ENCODE measurements around the gene SORCS2.

Gene SORCS2

DNA sequence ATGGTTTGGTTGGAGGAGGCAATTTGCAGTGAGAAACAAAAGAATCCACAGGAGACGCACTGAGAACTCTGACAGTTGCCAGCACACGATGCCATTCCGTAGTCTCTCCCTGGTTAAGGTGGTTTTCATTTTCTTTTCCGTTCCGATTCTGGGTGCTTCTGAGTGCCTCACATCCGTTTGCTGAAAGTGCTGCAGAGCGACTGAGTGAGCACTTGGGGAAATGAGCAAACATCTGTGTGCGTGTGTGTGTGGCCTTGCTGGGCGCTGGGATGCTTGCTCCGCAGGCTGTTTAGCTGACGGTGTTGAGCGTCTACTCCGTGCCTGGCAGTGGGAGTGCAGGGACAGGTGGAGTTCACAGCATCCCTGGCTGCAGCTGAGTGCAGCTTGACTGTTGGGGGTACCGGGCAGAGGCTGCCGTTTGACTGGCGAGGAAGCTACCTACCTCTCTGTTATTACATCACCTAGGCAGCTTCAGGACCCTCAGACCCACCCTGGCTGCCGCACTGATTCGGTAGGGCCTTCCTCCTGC lies 49.3 kb downstream of the SORCS2 start:
- DNase-seq (ENCODE audit: low read depth in 3 of 3, low spot score in 1 of 3) = no peak

- no peak for DNase-seq (ENCODE audit: low read depth in 3 of 3, low spot score in 1 of 3)
Observed at GRCh38 chr4:7242766-7243165, 50.4 kb downstream of the SORCS2 start.

DNA sequence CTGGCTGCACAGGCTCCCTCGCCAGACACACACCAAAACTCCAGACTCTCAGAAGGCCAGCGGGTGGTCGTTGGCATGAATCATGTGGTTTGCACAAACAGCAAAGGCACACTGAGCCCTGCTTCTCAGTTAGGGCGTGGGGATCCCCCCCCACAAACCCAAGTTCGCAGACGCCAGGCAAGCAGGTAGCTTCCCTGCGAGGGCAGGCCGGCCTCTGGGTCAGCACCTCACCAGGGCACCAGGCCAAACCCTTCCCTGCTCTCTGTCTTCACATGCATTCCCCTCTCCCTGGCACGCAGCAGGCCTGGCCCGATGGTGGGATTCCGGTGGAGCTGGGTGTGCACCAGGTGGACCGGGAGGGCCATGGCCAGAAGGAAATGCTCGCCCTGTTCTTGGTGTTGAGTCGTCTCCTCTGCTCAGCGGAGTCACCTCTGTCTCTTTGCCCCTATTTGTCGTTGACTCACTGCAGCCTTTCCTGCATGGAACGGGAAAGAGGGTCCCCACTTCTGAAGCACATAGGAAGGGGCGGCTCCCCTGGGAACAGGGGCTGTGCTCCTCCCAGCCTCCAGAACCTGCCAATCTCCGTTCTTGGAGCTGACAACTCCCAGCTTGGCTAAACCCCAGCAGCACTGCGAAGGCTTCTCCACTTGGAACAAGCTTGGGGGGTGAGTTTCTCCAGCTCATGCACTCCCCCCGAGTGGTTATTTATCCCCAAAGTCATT lies 51.4 kb downstream of the SORCS2 start:
- DNase-seq (ENCODE audit: low read depth in 3 of 3, low spot score in 1 of 3) = no peak

- no peak for DNase-seq (ENCODE audit: low read depth in 3 of 3, low spot score in 1 of 3)
Observed at GRCh38 chr4:7244331-7244665, 52.0 kb downstream of the SORCS2 start.

GRCh38 chr4:7244751-7245320 lies 52.5 kb downstream of the SORCS2 start:
- DNase-seq (ENCODE audit: low read depth in 3 of 3, low spot score in 1 of 3) = no peak

- DNase-seq (ENCODE audit: low read depth in 3 of 3, low spot score in 1 of 3) = no peak
Observed at GRCh38 chr4:7247521-7247920, 55.2 kb downstream of the SORCS2 start.

GRCh38 chr4:7247946-7248345 lies 55.6 kb downstream of the SORCS2 start:
- no peak for DNase-seq (ENCODE audit: low read depth in 3 of 3, low spot score in 1 of 3)

- no peak for DNase-seq (ENCODE audit: low read depth in 3 of 3, low spot score in 1 of 3)
Observed at GRCh38 chr4:7248857-7249256, 56.5 kb downstream of the SORCS2 start.

DNA sequence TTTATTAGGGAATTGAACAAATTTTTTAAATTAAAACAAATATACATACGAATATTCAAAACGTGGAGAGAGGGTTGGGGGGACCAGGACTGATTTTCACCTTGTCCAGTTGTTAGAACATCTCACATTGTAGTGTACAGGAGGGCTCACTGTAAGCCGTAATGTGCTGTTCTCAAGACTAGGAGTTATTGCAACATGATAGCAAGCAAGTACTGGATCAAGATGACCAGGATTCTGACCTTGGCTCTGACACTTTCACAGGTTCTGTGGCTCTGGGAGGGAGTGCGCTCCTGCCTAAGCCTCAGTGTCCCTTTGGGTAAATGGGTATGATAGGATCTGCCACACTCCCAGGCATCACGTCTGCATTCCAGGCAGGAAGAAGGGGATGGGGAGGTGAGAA lies 59.0 kb downstream of the SORCS2 start:
- no peak for DNase-seq (ENCODE audit: low read depth in 3 of 3, low spot score in 1 of 3)

- no peak for DNase-seq (ENCODE audit: low read depth in 3 of 3, low spot score in 1 of 3)
Observed at GRCh38 chr4:7252051-7252450, 59.7 kb downstream of the SORCS2 start.

GRCh38 chr4:7252510-7253340 lies 60.4 kb downstream of the SORCS2 start:
- no peak for DNase-seq (ENCODE audit: low read depth in 3 of 3, low spot score in 1 of 3)

- DNase-seq (ENCODE audit: low read depth in 3 of 3, low spot score in 1 of 3) = no peak
Observed at GRCh38 chr4:7253341-7253700, 61.0 kb downstream of the SORCS2 start.

- no peak for DNase-seq (ENCODE audit: low read depth in 3 of 3, low spot score in 1 of 3)
Observed at GRCh38 chr4:7253837-7254236, 61.5 kb downstream of the SORCS2 start.

GRCh38 chr4:7254736-7255487 lies 62.6 kb downstream of the SORCS2 start:
- DNase-seq (ENCODE audit: low read depth in 3 of 3, low spot score in 1 of 3) = no peak

DNA sequence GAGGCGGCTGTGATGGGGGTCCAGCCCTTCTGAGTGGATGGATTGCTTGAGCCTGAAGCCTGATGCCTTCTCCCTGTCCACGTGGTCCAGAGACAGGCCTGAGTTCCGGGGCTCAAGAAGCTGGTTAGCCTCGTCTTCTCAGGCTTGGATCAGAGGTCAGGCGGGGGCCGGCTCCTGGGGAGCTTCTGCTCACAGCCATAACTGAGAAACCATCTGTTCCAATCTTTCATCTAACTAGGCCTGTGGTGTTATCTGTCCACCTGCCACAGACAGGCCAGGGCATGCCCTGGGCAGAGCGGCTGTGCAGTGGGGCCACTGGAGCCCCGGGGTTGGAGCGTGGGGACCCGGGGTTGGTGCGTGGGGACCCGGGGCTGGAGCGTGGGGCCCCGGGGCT lies 63.1 kb downstream of the SORCS2 start:
- no peak for DNase-seq (ENCODE audit: low read depth in 3 of 3, low spot score in 1 of 3)

- DNase-seq (ENCODE audit: low read depth in 3 of 3, low spot score in 1 of 3) = no peak
Observed at GRCh38 chr4:7255996-7256395, 63.7 kb downstream of the SORCS2 start.

DNA sequence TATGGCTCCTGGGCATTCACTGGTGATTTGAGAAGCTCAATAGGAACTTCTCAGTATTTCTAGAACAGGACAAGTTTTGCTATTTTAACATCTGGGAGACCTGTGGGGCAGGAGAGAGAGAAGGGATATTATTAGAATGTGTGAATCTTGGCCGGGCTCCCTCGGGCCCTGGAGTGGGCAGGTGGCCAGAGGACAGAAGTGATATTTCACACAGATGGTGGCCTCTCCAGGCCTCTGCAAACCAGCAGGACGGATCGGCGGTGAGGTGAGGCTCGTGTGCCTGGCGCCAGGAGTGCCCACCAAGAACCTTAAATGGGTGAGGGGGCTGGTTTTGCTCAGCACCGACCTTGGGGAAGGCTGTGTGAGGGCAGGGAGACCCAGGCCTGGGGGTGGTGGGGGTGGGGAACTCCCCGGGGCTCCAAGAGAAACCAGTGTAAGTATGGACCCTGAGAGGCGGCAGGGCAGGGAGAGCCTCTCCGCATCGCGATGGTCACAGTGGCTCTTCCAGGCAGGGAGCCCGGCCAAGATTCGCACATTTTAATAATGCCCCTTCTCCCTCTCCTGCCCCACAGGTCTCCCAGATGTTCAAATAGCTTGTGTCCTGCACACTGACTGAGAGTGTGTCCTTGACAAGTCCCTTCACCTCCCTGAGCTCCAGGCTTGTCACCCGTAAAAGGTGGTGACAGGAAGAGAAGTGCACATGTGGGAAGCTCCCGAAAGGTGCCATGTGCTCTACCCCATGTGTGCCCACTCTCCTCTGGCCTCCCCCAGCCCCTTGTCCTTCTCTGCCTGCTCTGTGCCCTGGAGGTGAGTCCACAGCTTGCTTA lies 64.9 kb downstream of the SORCS2 start:
- no peak for DNase-seq (ENCODE audit: low read depth in 3 of 3, low spot score in 1 of 3)

DNA sequence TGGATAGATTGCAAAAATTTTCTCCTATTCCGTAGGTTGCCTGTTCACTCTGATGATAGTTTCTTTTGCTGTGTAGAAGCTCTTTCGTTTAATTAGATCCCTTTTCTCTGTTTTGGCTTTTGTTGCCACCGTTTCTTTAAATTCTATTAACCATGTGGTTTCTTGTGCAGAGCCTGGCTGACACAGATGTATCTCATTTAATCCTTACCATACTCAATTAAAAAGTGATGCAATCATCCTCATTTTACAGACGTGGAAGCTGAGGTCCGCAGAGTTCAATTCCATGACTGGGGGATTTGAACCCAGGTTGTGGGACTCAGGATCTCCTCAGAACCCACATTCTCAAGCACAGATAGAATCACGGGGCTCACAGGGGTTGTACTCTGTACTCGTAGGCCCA lies 66.7 kb downstream of the SORCS2 start:
- no peak for DNase-seq (ENCODE audit: low read depth in 3 of 3, low spot score in 1 of 3)

- no peak for DNase-seq (ENCODE audit: low read depth in 3 of 3, low spot score in 1 of 3)
Observed at GRCh38 chr4:7260569-7260968, 68.2 kb downstream of the SORCS2 start.

- no peak for DNase-seq (ENCODE audit: low read depth in 3 of 3, low spot score in 1 of 3)
Observed at GRCh38 chr4:7261087-7261486, 68.7 kb downstream of the SORCS2 start.

GRCh38 chr4:7261536-7261935 lies 69.2 kb downstream of the SORCS2 start:
- no peak for DNase-seq (ENCODE audit: low read depth in 3 of 3, low spot score in 1 of 3)
